Body of pancreas (tissue), 4 donors: ENCODE results near the gene CDC26. TPM values are rescaled to one million over a fixed set of nuclear protein-coding genes. Genes with fewer than 3 reads are reported as not detected.
A peak's percentile ranks its signal among the peaks of the same experiment; 100 is the strongest.

Source experiments
- ATAC-seq: fragments of 150-250 bp; one replicate; pipeline ENCODE4 v1.9.1; 2016
- DNase-seq, 4 donors: peaks; one replicate each; pipeline ENCODE4 v3.0.0-alpha.2; 2019
- H3K27ac ChIP-seq, 4 donors: fragments of 200-600 bp; sonication (generic); 1 replicate in 3 of 4; 2 replicates in 1 of 4; pipeline versions ENCODE4 v1.5.1 to v1.6.1; 2016 to 2019; ENCODE audit warnings: mild to moderate bottlenecking in 1 of 4, mixed read lengths in 1 of 4, moderate library complexity in 1 of 4
- H3K27me3 ChIP-seq, 2 donors: fragments of 200-600 bp; sonication (generic); one replicate each; pipeline ENCODE4 v1.6.0; 2016; ENCODE audit warnings: mild to moderate bottlenecking in 1 of 2
- H3K36me3 ChIP-seq, 2 donors: fragments of 200-600 bp; sonication (generic); replicated peaks in 1 of 2; 2 replicates each; pipeline ENCODE4 v1.5.1; 2016; ENCODE audit warnings: low read depth in 2 of 2; ENCODE audit not compliant: insufficient read depth in 1 of 2
- H3K4me1 ChIP-seq: fragments of 200-600 bp; sonication (generic); one replicate; pipeline ENCODE4 v1.6.0; 2016
- H3K4me3 ChIP-seq, 2 donors: fragments of 200-600 bp; sonication (generic); 1 replicate in 1 of 2; 2 replicates in 1 of 2; pipeline ENCODE4 v1.5.1; 2016 to 2019
- H3K9me3 ChIP-seq, 3 donors: fragments of 200-600 bp; sonication (generic); 1 replicate in 2 of 3; 2 replicates in 1 of 3; pipeline ENCODE4 v1.5.1; 2016
- CTCF ChIP-seq, 7 experiments: fragments of 450-650 bp in 4 of 7; fragments of 200-600 bp in 3 of 7; sonication (generic) in 3 of 7; IDR thresholded peaks; one replicate each; pipeline ENCODE4 v1.5.1; 2016 to 2019; ENCODE audit warnings: antibody characterized with exemption in 7 of 7
- POLR2A ChIP-seq, 3 donors: fragments of 450-650 bp; IDR thresholded peaks; one replicate each; pipeline ENCODE4 v1.6.1; 2016; ENCODE audit warnings: antibody characterized with exemption in 3 of 3, mild to moderate bottlenecking in 2 of 3
- WGBS, 2 donors: methylation state at CpG; one replicate each; pipeline ENCODE4 v1.1.5; 2017; 5-methylcytosine and 5-hydroxymethylcytosine counted together
- intact Hi-C: fragments of 100-400 bp; cut with DNase I; formaldehyde crosslinking; loops from one replicate; pipeline ENCODE4 v1.15.1; 2023
- total RNA-seq, 2 donors: library from RNA; depleted of rRNA; stranded (reverse); fragments of >200 nt; gene quantifications; one replicate each; pipeline ENCODE4 v1.1.0, GENCODE V29; 2016

Gene CDC26
- total RNA-seq, 2 donors from 2014 or later, result 21.3 to 27.0 TPM

- ATAC-seq (peak; percentile 100), DNase-seq (peak; percentile 98 to 99 (median 98))
- peaks cover 42% of the 10 kb centered on the region for H3K4me1 ChIP-seq
- TF ChIP-seq POLR2A (IDR thresholded peaks at IDR 0.05) (peak; percentile 66 to 88 (median 84)), CTCF (IDR thresholded peaks at IDR 0.05) (no peak)
- H3K27ac ChIP-seq, result peak within 1 kb of the TSS; percentile 79 to 92 (median 89)
- H3K4me3 ChIP-seq, result peak within 1 kb of the TSS; percentile 83 to 86
- no peaks in the 10 kb centered on the region for H3K9me3 ChIP-seq
- WGBS, 2 donors, result 0% methylated on average over 25 to 65 of the region's 65 CpGs
- H3K36me3 ChIP-seq, result no peaks in the 10 kb centered on the region
- intact Hi-C loops, result no loop called here
- no peaks in the 10 kb centered on the region for H3K27me3 ChIP-seq
These were observed 54.2 kb downstream of the CDC26 start, which contains the start of the genes FKBP15 and SLC31A1 for GRCh38 chr9:113221003-113221799. TSS of gene FKBP15 (minus strand) at chr9:113221277. CDS start at chr9:113221243, 34 bp downstream. TSS of gene SLC31A1 (plus strand) at chr9:113221544. CDS start at chr9:113256149, 34,605 bp downstream.

- no peaks in the 10 kb centered on the region for H3K27me3 ChIP-seq
- WGBS, 2 donors, result 4 to 5% methylated on average over 9 to 11 of the region's 11 CpGs
- TF ChIP-seq POLR2A (IDR thresholded peaks at IDR 0.05) (no peak), CTCF (IDR thresholded peaks at IDR 0.05) (no peak)
- no peak for DNase-seq
- H3K27ac ChIP-seq, result peak overlapping the region; percentile 50 to 91 (median 88)
- no peaks in the 10 kb centered on the region for H3K9me3 ChIP-seq
- H3K4me1 ChIP-seq, result peaks cover 46% of the 10 kb centered on the region
- peak overlapping the region; percentile 79 to 83 for H3K4me3 ChIP-seq
- no peak for ATAC-seq
- H3K36me3 ChIP-seq, result no peaks in the 10 kb centered on the region
- intact Hi-C loops, result no loop called here
These were observed 54.8 kb downstream of the CDC26 start for GRCh38 chr9:113220467-113221002.

GRCh38 chr9:113219969-113220368 is 55.4 kb downstream of the CDC26 start:
- ATAC-seq (no peak), DNase-seq (no peak)
- Histone ChIP-seq H3K36me3 (no peaks in the 10 kb centered on the region), H3K4me1 (peaks cover 46% of the 10 kb centered on the region), H3K27ac (peak overlapping the region in 1 of 4 donors; percentile 91), H3K9me3 (no peaks in the 10 kb centered on the region), H3K27me3 (no peaks in the 10 kb centered on the region), H3K4me3 (peak overlapping the region in 1 of 2 donors; percentile 83)
- intact Hi-C loops, result no loop called here
- TF ChIP-seq POLR2A (IDR thresholded peaks at IDR 0.05), result no peak
- 30 to 33% methylated on average over 1 of the region's 1 CpG for WGBS, 2 donors

- 67% methylated on average over 3 of the region's 3 CpGs for WGBS, 2 donors
- Histone ChIP-seq H3K4me3 (no peak overlapping the region), H3K36me3 (no peaks in the 10 kb centered on the region), H3K4me1 (peaks cover 46% of the 10 kb centered on the region), H3K27me3 (no peaks in the 10 kb centered on the region), H3K9me3 (no peaks in the 10 kb centered on the region), H3K27ac (peak overlapping the region in 1 of 4 donors; percentile 53)
- ATAC-seq (no peak), DNase-seq (no peak)
- TF ChIP-seq POLR2A (IDR thresholded peaks at IDR 0.05) (no peak), CTCF (IDR thresholded peaks at IDR 0.05) (no peak)
- intact Hi-C loops, result no loop called here
These were observed 56.0 kb downstream of the CDC26 start for GRCh38 chr9:113219186-113219936.

Other genes starting within 250 kb of the CDC26 start
- 1 to 10 TPM in 1 of 2 donors, under 1 TPM in 1; 0.33 to 4.4 TPM for gene ZFP37, start 218.8 kb downstream of the CDC26 start, total RNA-seq
- 10 to 100 TPM; 16.3 to 23.7 TPM for gene SLC31A2, start 124.6 kb downstream of the CDC26 start, total RNA-seq
- gene FKBP15, start 54.3 kb downstream of the CDC26 start, total RNA-seq, result 10 to 100 TPM; 15.8 to 21.3 TPM
- 1 to 10 TPM; 6.7 to 7.9 TPM for gene SLC31A1, start 54.0 kb downstream of the CDC26 start, total RNA-seq
- 10 to 100 TPM in 1 of 2 donors, 1 to 10 TPM in 1; 5.6 to 10.1 TPM for gene PRPF4, start 86 bp upstream of the CDC26 start, total RNA-seq
- not detected for gene RNF183, start 27.8 kb upstream of the CDC26 start, total RNA-seq
- 1 to 10 TPM; 1.0 to 2.3 TPM for gene WDR31, start 64.7 kb upstream of the CDC26 start, total RNA-seq
- gene BSPRY, start 74.0 kb upstream of the CDC26 start, total RNA-seq, result 10 to 100 TPM; 27.0 to 47.0 TPM
- 10 to 100 TPM; 38.9 to 51.9 TPM for gene HDHD3, start 101.4 kb upstream of the CDC26 start, total RNA-seq
- 10 to 100 TPM; 42.5 to 44.1 TPM for gene ALAD, start 125.7 kb upstream of the CDC26 start, total RNA-seq
- 10 to 100 TPM; 13.8 to 17.6 TPM for gene POLE3, start 135.1 kb upstream of the CDC26 start, total RNA-seq
- 1 to 10 TPM in 1 of 2 donors, not detected in 1; 1.6 TPM for gene C9orf43, start 135.2 kb upstream of the CDC26 start, total RNA-seq
- gene RGS3, start 188.2 kb upstream of the CDC26 start, total RNA-seq, result 10 to 100 TPM; 25.7 to 96.9 TPM